Activated T-cell treated with anti-CD3 and anti-CD28 coated beads for 4 hours (primary cell): Measurements from ENCODE around the gene ACSF3.
A peak's percentile ranks its signal among the peaks of the same experiment; 100 is the strongest.

ENCODE experiments used
- DNase-seq: peaks from one replicate; pipeline ENCODE4 v3.0.0-alpha.2; 2020

The ACSF3 gene

DNA sequence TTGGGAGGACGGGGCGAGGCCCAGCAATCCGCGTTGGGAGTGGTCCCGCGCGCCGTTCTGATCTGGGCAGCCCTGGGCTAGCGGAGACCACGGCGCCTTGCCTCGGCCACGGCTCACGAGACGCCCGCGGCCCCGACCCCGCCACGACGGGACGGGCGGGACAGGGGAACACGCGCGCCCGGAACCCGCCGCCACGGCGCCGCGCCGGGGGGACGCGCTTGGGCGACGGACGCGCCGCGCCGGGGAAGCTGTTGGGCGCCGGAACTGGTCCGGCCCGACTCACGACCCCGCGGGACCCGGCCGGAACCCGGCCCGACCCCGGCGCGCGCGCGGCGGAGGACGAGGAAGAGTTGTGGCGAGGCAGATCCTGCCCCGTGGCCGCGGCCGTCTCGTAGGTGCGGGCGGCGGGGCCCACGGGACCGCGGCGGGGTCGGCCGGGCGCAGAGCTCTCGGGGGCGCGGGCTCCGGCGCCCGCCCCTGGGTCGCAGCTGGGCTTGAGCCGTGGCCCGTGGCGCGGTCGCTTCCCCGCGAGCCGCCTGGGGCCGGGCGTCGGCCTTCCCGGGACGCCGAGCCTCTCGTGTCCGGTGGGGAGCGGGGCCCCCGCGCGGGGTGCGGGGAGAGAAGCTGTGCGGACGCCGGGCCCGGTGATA lies at the start of gene ACSF3:
Gene ACSF3 (plus strand): TSS at position 251 of the 650 bp plus-strand sequence. CDS start 6,830 bp downstream, outside the sequence.
- peak; percentile 48 for DNase-seq

DNA sequence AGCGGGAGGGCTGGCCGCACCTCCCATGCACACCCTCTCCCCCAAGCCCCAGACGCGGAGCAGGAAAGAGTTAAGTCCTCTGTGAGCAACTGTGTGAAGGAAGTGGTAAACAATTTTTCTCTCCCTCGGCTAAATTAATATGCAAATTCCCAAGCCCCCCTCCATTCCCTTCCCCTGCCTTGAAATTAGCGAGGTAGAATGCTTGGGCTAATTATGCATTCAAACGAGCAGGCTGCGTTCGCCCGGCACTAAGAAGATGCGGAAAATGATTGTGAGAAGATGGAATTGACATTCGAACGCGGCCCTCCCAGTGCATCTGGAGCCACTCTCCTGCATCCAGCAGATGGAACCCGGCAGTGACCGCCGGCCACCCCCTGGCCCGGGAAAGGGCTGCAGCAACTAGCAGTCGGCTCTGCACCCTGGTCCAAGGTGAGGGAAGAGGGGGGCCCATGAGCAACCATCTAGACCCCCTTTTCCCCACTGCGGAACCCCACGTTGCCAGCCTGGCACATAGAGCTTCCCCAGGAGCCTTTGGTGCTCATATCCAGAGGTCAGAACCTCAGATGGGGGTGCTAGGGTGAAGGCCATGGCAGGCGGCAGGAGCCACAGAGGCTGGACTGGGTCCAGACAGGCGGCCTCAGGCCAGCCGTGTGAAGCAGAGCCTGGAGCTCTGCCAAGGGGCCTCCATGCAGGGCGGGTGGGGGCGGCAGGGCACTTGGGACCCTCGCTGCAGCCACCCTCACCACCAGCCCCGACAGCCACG lies 49.1 kb upstream of the ACSF3 start:
- DNase-seq, result no peak

DNA sequence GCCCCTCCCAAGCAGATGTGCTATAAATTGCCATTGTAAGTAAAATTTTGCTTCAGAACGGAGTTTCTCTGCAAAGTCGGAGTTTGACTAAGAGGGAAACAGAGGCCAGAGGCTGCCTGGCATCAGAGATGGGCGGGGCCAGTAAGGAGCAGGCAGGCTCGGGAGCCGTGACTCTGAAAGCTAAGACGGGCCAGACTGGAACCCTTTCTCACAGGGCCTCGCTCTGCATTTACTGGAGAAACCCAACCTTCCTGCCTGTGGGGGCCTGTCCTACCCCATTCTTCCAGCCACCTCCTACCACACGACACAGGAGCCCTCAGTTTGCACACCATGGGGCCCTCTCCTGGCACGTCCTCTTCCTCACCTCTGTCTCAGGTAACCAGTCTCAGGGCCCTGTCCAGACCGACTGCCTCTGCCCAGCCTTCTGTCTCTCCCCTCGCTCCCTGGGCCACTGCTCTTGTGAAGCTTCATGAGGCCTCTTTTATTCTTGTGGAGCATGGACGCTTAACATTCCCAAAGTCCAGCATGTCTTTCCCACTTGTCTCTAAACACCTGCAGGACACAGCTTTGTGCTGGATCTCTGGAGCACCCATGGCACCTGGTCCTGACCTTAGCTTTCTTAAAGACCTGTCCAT lies 48.4 kb upstream of the ACSF3 start:
- DNase-seq, result no peak

DNA sequence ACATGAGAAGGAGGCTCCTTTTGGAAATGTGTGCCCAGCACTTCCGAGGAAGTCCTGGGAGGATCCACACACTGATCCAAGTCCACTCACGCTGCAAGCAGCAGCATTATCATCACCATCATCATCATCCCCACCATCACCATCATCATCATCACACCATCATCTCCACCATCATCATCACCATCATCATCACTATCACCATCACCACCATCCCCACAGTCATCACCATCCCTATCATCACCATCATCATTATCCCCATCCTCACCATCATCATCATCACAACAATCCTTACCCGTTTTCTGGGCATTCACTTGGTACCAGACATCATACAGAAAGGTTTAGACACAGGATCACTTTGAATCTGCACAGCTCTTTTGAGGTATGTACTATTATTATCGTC lies 47.8 kb upstream of the ACSF3 start:
- DNase-seq, result no peak

DNA sequence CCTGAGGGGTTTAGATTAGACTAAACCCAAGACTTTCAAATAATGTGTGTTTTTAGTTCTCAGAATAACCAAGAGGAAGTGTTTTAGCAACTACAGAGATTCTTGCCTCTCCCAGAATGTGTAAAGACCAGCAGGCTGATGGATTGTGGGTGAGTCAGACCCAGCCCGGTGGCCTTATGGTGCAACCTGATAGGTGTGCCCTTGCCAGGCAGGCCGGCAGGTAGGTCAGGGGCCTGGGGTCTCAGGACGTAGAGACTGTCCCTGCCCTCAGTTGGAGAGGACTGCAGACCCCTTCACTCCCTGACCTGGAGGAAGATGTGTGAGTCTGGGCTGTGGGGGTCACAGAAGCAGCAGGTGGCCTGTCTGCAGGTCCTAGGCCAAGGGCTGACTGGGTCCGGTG lies 47.2 kb upstream of the ACSF3 start:
- no peak for DNase-seq

DNA sequence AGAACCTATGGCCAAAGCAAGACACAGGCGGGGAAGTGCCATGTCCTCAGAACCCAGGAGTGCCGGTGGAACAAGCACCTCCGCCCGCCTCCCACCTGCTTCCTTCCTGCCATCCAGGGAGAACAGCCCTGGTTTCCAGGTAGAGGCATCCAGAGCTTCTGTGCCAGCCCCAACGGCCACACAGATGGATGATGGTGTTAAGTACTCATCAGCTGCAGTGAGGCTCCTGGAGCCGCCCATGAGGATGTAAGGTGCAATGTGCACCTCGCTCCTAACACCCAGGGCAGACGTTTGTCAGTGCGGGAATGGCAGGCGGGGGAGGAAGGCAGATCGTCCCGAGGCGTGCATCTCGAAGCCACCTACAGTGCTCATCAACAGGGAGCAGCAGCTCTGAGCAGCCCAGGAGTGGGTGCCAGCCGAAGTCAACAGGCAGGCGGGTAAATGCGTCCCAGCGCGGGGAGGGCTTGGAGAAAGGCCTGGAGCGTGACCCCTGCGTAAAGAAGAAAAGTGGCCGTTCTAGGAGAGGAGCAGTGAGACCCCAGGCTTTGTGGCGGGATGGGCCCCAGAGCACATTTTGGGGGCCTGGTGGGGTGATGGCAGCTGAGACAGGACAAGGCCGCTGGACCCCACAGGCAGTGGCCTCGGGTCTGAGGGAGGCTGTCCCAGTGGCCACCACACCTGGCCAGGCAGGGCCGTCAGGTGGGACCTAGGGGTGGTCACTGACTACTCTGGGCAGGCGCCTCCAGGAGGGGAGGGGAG lies 46.1 kb upstream of the ACSF3 start:
- DNase-seq, result no peak

DNA sequence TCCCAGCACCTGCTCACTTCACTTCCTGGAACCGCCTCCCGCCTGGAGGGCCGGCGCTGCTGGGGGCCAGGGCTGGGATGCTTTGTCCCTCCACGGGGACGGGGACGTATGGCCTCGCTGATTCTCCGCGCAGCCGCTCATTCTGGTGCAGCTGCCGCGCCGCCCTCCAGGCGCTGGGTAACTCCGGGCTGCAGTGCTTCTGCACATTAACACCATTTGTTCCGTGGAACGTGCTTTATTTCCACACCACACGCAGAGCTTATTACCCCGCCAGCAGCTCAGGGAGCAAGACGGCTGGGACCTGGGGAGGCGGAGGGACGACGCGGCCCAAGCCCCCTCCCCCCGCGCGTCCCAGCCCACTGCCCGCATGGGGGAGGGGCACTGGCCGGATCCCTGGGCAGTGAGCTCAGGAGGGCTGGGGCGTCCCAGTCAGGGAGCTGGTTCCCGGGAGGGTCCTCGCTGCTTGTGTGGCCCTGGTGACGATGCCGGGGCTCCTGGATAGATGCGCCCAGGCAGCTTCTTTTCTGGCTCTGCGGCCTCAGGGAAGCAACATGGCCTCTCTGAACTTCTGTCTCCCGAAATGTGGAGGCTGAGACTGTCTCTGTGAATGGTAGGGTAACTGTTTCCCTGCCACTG lies 45.4 kb upstream of the ACSF3 start:
- no peak for DNase-seq

DNA sequence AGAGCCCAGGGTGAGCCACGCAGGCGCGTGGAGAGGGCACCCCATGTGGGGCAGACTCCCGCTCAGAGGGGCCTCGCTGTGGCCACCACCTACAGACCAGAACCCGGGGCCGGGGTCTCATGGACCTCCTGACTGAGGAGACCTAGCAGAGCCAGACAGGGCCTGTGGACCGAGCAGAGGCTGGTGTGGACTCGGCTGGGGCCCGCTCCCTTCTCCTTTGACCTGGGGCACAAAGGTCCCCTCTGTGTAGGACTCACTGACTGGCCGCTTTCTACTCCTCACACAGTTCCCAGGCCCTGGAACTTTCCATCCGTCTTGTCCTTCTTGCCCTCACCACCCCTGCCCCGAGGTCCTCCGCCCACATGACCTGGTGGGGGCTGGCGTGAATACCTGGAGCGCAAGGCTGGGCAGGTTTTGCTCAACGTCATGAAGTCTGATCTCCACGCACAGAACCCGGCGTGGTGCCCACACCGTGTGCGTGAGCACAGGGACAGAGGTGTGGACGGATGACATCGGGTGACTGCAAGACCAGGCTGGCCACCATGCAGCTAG lies 44.7 kb upstream of the ACSF3 start:
- no peak for DNase-seq

DNA sequence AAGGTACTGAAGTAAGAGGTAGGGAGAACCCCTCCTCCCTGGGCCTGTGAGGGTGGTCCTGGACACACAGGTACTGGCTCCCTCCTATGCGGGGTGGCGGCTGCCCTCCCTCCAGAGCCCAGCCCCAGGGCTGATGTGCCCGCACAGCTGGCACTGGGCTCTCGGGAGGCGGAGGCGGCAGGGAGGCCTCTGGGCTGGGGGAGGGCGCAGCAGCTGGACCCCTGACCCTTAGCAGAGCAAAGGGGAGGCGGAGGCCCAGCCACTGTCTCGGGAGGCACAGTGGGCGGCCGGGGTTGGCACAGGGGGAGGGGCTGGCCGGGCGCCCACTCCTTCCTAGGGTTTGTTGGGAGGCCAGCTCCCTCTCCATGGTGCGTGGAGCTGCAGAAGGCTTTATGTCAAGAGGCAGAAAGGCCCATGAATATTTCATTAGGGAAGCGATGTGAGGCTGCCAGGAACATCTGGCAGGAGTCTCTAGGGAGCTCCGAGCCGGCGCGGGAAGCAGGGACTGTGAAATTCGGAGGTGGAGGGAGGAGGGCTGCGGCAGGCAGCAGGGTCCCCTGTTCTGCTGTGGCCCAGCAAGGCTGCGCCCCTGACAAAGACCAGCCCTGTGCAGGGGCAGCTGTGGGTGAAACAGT lies 44.1 kb upstream of the ACSF3 start:
- no peak for DNase-seq

DNA sequence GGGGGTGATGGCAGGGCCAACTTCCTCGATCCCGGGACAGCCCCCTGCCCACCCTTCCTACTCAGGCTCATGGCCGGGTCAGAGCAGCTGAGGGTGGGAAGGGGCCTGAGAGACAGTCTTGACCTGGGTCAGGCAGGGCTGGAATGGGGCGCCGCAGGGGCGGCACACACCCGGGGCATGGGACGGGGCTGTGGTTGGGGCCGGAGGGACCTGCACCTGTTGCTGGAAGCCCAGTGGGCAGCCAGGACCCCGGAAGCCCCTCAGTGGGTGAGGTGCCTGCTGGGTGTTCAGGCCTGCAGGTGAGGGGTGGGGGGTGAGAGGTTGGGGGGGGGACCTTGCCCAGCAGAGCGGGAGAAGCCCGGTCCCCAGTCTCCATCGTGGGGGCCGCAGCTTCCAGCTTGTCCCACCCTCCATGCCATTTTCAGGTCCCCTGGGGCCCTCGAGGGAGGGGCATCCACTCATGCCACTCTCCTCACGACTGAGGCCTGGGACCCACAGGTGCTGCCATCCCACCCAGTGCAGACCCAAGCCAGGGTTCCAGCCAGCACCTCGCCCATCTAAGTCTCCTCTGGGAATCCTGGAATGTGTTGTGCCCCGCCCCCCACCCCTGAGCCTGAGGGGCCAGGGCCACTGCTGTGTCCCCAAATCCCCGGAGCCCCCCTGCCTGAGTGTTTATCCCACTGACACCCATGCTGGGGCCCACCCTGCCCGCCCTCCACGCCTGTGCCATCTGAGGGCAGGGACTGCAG lies 43.4 kb upstream of the ACSF3 start:
- no peak for DNase-seq

DNA sequence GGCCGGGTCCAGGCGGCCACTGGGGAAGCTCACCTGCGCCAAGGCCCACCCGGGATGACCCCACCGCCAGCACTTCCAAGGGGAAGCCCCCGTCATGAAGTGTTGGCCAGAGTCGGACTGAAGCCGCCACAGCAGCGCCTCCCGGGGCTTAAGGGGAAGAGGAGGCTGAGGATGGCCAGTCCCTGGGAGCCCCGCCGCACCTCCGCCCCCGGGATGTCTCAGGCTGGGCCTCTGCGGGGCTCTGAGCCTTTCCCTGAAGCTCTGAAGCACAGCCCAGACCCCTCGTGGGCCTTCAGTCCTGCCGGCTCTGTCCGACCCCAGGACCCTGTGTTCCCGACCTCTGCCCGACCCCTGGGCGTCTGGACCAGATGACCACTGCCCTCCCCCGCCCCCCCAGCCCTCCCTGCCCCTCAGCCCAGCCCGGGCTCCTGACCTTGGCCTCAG lies 42.8 kb upstream of the ACSF3 start:
- no peak for DNase-seq

DNA sequence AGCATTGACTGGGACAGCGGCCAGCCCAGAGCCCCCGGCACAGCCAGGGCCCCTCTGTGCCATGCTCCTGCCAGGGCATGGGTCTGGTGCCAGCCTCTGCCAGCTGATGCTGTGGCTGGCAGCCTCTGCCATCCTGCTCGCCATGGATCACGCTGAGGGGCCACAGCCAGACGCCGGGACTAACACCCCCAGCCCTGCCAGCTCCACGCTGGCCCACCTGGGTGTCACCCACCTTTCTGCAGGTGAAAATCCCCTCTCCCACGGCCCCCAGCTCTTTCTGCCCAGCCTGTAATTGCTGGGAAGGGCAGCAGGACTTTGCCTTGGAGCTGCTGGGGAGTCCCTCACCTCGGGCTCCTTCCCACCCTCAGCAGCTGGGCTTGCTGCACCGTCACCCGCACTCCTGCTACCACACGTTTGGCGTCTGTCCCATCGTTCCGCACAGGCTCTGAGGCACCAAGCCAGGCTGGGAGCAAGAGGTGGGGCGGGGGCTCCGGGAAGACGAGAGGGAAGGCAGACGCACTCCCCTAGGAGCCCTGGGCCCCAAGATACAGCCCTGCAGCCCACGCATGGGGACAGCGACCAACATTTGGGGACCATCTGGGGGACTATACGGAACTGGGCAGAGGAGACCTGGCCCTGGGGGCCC lies 42.0 kb upstream of the ACSF3 start:
- no peak for DNase-seq

DNA sequence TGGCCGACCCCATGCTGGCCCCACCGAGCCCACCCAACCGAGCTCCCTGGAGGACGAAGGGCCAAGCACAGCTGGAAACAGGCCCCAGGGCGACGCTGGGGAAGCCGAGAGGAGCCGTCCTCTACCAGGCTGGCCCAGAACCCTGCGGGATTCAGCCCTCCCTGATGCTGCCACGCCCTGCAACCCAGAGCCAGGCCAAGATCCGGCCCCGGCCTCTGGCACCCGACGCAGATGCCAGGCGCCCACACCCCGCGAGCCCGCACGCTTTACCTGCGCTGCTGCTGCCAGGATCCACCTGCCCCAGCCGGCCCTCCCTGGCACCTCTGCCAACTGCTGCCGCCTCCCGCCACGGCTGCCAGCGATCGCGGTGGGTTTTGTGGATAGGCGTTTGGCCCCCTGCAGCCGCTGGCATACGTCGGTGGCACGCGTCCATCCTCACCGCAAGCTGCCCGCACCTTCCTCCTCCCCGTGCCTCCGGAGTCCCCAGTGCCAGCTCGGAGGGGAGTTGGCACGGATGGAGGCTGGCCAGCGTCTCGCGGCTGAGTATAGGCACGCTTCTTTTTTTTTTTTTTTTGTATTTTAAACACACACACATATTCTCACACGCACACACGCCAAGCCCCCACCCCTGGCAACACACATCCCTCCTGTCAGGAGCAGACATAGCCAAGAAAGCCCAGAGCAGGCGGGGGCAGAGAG lies 41.3 kb upstream of the ACSF3 start:
- DNase-seq, result no peak

DNA sequence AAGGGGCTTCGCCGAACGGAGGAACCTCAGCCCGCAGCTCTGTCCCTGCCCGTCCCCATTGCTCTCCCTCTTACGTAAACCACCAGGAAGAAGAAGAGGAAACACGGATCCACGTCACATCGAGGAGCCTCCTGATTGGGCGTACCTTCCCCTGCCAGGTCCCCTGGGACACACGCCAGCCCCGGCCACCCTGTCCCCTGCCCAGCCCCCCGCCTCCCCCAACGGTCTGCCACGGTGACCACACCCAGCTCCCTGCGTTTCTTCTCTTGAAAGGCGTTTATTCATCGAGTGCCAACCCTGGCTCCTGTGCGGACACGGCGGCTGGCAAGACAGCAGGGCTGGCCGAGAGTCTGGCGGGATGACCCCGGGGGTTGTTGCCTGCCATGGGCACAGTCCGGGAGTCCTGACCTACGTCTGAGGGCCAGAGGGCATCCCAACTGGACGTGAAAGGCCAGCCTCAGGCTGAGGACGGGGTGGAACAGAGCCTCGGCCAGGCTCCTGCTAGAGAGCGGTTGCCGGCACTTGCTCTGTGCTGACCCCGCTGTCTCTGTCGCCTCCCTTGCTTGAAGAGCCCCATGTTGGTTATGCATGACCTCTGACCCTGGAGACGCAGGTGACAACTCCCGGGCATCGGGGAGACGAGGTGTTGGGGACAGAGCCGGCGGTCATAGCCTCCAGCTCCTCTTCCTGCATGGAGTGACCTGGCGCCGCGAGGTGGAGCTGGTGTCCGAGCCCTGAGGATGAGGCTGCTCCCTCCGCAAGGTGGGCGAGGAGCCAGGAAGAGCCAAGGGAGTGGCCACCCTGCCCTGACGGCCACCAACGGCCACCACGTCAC lies 40.5 kb upstream of the ACSF3 start:
- DNase-seq, result no peak

DNA sequence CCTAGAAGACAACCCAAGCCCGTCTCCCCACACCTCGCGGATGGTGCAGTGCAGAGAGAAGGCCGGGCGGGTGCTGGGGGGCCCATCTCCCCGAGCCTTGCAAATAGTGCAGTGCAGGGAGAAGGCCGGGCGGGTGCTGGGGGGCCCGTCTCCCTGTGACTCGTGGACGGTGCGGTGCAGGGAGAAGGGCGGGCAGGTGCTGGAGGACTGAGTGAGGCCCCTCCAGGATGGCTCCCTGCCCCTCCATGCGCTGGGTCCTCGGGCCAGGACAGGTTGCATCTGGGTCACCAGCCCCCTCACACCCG lies 40.0 kb upstream of the ACSF3 start:
- no peak for DNase-seq

DNA sequence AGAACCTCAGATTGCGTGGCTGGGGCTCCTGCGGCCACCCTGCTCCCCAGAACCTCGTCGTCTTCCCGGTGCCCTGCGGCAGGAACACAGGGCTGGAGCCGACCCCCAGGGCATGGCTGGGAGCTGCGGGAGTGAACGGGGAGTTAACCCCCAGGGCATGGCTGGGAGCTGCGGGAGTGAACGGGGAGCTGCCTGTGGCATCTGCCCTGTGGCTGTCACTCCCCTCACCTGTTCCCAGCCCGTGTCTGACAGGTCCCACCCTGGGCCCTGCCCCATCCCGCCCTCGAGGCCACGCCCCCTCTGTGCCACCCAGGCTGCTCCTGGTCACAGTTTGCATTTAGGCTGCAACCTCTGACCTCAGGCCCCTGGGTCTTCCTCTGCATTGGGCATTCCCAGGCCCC lies 39.4 kb upstream of the ACSF3 start:
- DNase-seq, result no peak

DNA sequence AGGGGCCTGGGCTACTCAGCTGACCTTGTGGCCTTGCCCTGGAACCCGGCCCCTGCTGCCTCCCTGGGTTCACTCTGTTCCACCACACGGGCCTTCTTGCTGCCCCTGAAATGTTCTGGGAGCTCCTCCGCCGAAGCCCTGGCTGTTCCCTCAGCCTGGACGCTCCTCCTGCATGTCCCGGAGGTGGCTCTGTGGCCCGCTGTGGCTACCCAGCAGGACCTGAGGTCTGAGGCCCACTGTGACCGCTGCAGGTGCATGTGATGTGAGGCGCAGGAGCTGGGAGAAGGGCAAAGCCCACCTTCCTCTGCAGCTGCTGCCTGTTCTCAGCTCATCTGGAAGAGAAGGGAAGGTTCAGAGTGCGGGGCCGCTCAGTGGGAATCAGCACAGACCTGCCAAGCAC lies 38.9 kb upstream of the ACSF3 start:
- no peak for DNase-seq

DNA sequence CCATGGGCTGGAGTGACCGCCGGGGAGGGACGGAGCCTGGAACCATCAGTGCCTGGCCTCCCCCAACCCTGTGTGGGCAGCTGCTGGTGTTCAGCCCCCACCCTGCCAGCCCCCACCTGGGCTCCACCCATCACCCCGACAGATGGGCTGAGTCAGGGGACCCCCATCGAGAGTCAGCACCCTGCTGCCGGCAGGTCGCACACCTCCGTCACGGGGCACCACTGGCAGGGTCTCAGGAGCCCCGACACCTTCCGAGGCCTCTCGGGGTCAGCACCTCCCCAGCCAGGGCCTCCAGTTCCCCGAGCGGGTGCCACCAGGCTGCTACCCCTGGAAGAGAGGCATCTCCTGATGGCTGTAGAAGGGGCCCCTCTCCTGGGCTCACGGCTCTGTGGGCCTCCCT lies 38.3 kb upstream of the ACSF3 start:
- no peak for DNase-seq

DNA sequence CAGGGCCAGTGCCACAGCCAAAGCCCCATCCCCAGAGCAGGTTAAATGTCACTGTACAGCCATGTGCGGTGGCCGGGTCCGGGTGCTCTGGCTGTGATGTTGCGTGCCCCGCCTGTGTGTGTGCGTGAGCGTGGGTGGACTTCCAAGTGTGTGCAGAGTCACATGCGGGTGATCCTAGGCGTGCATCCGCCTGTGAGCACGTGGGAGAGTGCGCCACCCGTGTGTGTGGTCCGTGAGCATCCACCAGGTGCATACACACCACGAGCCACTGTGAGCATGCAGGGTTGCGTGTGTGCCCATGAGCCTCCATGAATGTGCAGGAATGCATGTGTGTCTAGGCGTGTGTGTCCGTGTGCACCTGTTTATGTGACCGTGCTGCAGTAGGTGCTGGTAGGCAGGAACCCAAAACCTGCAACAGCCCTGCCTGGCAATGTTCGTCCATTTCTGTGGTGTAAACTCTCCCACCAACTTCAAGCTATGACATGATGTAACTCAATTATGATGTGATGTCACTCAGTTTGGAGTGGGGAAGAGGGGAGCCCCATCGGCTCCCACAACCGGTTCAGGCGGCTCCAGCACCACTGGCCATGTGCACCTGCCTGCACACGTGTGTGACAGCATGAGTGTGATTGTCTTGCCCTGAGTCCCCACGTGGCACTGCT lies 37.6 kb upstream of the ACSF3 start:
- no peak for DNase-seq
